Gastrocnemius medialis (tissue), 4 donors: ENCODE data around the gene GALNT14. TPM values are rescaled to one million over a fixed set of nuclear protein-coding genes. Genes with fewer than 3 reads are reported as not detected.

Experiments used
- ATAC-seq, 2 donors: fragments of 150-250 bp; one replicate each; pipeline ENCODE4 v1.9.1; 2016
- DNase-seq, 2 donors: peaks; one replicate each; pipeline ENCODE4 v3.0.0-alpha.2; 2019
- H3K27ac ChIP-seq, 4 donors: fragments of 200-600 bp; sonication (generic); 1 replicate in 1 of 4; 2 replicates in 3 of 4; pipeline ENCODE4 v1.5.1; 2016 to 2018; ENCODE audit warnings: mild to moderate bottlenecking in 2 of 4, moderate library complexity in 1 of 4
- H3K27me3 ChIP-seq, 3 donors: fragments of 200-600 bp; sonication (generic) in 2 of 3; 1 replicate in 1 of 3; 2 replicates in 2 of 3; pipeline versions ENCODE4 v1.5.1 to v1.6.0; 2016 to 2019; ENCODE audit warnings: mild to moderate bottlenecking in 1 of 3, moderate library complexity in 1 of 3
- H3K36me3 ChIP-seq, 2 donors: fragments of 200-600 bp; sonication (generic) in 1 of 2; one replicate each; pipeline ENCODE4 v1.5.1; 2017 to 2018
- H3K4me1 ChIP-seq, 2 donors: fragments of 200-600 bp; sonication (generic) in 1 of 2; one replicate each; pipeline ENCODE4 v1.5.1; 2016 to 2017; ENCODE audit warnings: mild to moderate bottlenecking in 2 of 2
- H3K4me3 ChIP-seq, 4 donors: fragments of 200-600 bp; sonication (generic) in 3 of 4; 1 replicate in 1 of 4; 2 replicates in 3 of 4; pipeline ENCODE4 v1.5.1; 2016 to 2019; ENCODE audit warnings: mild to moderate bottlenecking in 2 of 4
- H3K9me3 ChIP-seq, 3 donors: fragments of 200-600 bp; sonication (generic) in 2 of 3; 1 replicate in 1 of 3; 2 replicates in 2 of 3; pipeline ENCODE4 v1.5.1; 2016 to 2019
- POLR2A ChIP-seq, 2 donors: fragments of 450-650 bp; IDR thresholded peaks; one replicate each; pipeline ENCODE4 v1.6.1; 2017; ENCODE audit warnings: antibody characterized with exemption in 2 of 2, mild to moderate bottlenecking in 2 of 2, moderate library complexity in 2 of 2
- in situ Hi-C, 4 donors: fragments of 200-750 bp; cut with MboI; loops; one replicate each; pipeline versions ENCODE4 v1.15.0 to v1.8.0; 2017; ENCODE audit warnings: low sequenced_read_pairs in 4 of 4
- intact Hi-C: fragments of 100-400 bp; cut with DNase I; formaldehyde crosslinking; loops from one replicate; pipeline ENCODE4 v1.15.1; 2023; ENCODE audit warnings: low total_unique reads
- total RNA-seq, 4 donors: library from RNA; depleted of rRNA; stranded (reverse); fragments of >200 nt; gene quantifications; one replicate each; pipeline versions ENCODE4 v1.1.0 to v1.2.3, GENCODE V29; 2016
- TF ChIP-seq, protein P1 (sequence below), 5 experiments: fragments of 450-650 bp in 3 of 5; fragments of 200-600 bp in 2 of 5; sonication (generic) in 2 of 5; IDR thresholded peaks in 4 of 5; conservative IDR thresholded peaks in 1 of 5; 1 replicate in 4 of 5; 2 replicates in 1 of 5; pipeline ENCODE4 v1.5.1; 2016 to 2019; ENCODE audit warnings: antibody characterized with exemption in 5 of 5, mild to moderate bottlenecking in 3 of 5, moderate library complexity in 3 of 5

GALNT14 gene
- total RNA-seq, 4 donors from 2014 or later = 0.16 TPM; not detected in 3

DNA sequence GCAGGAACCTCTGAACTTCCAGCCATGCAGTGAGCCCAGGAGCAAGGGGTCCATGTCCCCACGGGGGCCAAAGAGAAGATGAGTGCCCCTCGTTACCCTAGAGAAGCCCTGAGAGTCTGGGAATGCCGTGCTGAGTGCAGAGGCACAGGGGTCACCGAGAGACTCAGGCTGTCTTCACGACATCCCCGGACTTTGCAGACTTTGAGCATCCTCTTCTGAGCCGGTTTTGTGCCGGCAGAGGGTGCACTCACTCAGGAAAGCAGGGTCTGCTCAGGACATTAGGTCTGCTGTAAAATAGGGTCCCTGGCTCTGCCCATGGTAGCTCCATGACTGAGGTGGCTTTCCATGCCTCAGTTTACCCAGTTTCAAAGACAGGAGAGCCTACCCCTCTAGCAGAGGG is 71.0 kb downstream of the GALNT14 start:
- Histone ChIP-seq H3K36me3 (no peaks in the 10 kb centered on the region), H3K27ac (no peak overlapping the region), H3K4me1 (no peaks in the 10 kb centered on the region), H3K4me3 (no peak overlapping the region), H3K27me3 (no peaks in the 10 kb centered on the region), H3K9me3 (no peaks in the 10 kb centered on the region)
- DNase-seq = no peak
- intact Hi-C loops (no loop called here), in situ Hi-C loops (no loop called here)
- no peak for ATAC-seq
- TF ChIP-seq, protein P1, sequence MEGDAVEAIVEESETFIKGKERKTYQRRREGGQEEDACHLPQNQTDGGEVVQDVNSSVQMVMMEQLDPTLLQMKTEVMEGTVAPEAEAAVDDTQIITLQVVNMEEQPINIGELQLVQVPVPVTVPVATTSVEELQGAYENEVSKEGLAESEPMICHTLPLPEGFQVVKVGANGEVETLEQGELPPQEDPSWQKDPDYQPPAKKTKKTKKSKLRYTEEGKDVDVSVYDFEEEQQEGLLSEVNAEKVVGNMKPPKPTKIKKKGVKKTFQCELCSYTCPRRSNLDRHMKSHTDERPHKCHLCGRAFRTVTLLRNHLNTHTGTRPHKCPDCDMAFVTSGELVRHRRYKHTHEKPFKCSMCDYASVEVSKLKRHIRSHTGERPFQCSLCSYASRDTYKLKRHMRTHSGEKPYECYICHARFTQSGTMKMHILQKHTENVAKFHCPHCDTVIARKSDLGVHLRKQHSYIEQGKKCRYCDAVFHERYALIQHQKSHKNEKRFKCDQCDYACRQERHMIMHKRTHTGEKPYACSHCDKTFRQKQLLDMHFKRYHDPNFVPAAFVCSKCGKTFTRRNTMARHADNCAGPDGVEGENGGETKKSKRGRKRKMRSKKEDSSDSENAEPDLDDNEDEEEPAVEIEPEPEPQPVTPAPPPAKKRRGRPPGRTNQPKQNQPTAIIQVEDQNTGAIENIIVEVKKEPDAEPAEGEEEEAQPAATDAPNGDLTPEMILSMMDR (IDR thresholded peaks at IDR 0.05 in 4 of 5, conservative IDR thresholded peaks at IDR 0.05 in 1 of 5) = no peak
- no peak for TF ChIP-seq POLR2A (IDR thresholded peaks at IDR 0.05)

DNA sequence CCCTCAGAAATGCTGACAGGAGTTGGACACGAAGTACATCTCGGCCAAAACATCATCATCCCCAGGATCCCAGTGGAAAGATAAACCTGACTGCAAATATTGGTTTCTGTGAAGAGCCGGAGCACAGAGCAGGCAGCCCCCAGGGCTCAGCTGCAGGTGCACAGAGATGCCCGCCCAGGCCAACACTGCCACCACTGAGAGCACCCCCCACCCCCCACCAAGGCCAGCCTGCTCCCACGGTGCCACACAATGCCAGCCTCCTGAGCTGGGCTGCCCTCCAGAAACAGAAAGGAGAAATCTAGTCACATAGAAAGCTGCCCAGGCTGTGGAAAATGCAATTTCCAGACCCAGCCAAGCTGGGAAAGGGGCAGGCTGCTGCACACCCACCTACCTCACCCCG is 71.7 kb downstream of the GALNT14 start:
- Histone ChIP-seq H3K27me3 (no peaks in the 10 kb centered on the region), H3K4me1 (no peaks in the 10 kb centered on the region), H3K27ac (no peak overlapping the region), H3K36me3 (no peaks in the 10 kb centered on the region), H3K9me3 (no peaks in the 10 kb centered on the region), H3K4me3 (no peak overlapping the region)
- ATAC-seq = no peak
- intact Hi-C loops (no loop called here), in situ Hi-C loops (no loop called here)
- no peak for DNase-seq
- TF ChIP-seq, protein P1 (IDR thresholded peaks at IDR 0.05 in 4 of 5, conservative IDR thresholded peaks at IDR 0.05 in 1 of 5) = no peak

DNA sequence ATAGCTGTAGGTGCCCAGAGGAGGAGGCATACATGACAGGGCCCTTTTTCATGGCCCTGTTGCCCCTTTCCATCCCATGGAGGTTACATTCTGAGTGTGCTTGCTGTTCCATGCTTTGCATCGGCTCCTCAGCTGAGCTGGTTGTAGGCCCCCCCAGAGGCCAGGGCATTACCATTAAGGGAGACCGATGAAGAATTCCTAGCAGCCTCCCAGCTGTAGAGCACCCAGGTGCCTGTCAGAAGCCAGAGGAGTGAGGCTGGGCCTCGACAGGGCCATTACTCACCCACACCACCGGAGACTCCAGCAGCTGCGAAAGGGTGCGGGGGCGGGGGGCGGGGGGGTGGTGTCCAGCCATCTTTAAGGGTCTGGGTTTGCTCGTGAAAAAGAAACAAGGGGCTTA is 72.2 kb downstream of the GALNT14 start:
- intact Hi-C loops = no loop called here
- in situ Hi-C loops = no loop called here

DNA sequence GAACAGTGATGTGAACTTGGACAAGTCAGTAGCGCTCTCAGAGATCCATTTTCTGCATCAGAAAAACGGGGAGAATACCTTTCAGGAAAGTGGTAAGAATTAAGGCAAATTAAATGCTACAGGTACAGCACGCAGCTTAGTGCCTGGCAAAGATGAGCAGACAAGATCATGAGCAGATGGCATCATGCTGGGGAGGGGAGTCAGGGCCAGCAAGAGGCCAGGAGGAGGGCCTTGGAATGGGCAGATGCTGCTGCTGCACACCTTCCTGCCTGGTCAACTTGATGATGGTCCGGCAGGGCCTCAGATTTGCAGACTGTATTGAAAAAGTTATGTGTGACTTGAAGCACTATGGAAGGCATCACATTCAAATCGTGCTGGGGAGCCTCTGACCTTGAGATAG is 72.9 kb downstream of the GALNT14 start:
- intact Hi-C loops = no loop called here
- no peak for DNase-seq
- Histone ChIP-seq H3K27ac (no peak overlapping the region), H3K4me3 (no peak overlapping the region), H3K27me3 (no peaks in the 10 kb centered on the region), H3K36me3 (no peaks in the 10 kb centered on the region), H3K9me3 (no peaks in the 10 kb centered on the region), H3K4me1 (no peaks in the 10 kb centered on the region)
- in situ Hi-C loops = no loop called here
- no peak for ATAC-seq
- TF ChIP-seq, protein P1 (IDR thresholded peaks at IDR 0.05 in 4 of 5, conservative IDR thresholded peaks at IDR 0.05 in 1 of 5) = no peak
- TF ChIP-seq POLR2A (IDR thresholded peaks at IDR 0.05) = no peak

More for the DNA sequence above, 72.2 kb downstream of the GALNT14 start:
- no peaks in the 10 kb centered on the region for H3K9me3 ChIP-seq
- no peak overlapping the region for H3K27ac ChIP-seq
- no peaks in the 10 kb centered on the region for H3K4me1 ChIP-seq
- DNase-seq (no peak), ATAC-seq (no peak)
- H3K27me3 ChIP-seq = no peaks in the 10 kb centered on the region
- no peak for TF ChIP-seq POLR2A (IDR thresholded peaks at IDR 0.05)
- TF ChIP-seq, protein P1 (IDR thresholded peaks at IDR 0.05 in 4 of 5, conservative IDR thresholded peaks at IDR 0.05 in 1 of 5) = no peak
- no peak overlapping the region for H3K4me3 ChIP-seq
- H3K36me3 ChIP-seq = no peaks in the 10 kb centered on the region

DNA sequence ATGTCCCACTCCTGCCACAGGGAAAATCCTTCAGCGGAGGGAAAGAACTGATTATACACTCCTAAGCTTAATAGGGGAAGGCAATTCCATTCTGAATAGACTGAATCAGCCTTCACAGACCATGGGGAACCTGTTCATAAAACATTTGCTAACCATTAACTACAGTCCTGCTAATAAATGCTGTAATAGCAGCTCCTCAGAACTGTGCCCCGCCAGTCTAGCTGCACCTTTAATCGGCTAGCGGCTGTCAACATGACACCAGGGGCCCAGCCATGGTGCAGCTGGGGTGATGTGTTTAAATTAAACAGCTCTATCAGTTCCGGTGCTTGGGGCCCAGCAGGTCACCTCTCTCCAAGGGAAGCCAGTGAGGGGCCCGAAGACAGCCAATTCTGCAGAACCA is 77.8 kb downstream of the GALNT14 start:
- in situ Hi-C loops (no loop called here), intact Hi-C loops (no loop called here)
- DNase-seq (no peak), ATAC-seq (no peak)
- TF ChIP-seq, protein P1 (IDR thresholded peaks at IDR 0.05 in 4 of 5, conservative IDR thresholded peaks at IDR 0.05 in 1 of 5) = no peak
- TF ChIP-seq POLR2A (IDR thresholded peaks at IDR 0.05) = no peak
- no peak overlapping the region for H3K27ac ChIP-seq
- no peaks in the 10 kb centered on the region for H3K4me1 ChIP-seq
- no peaks in the 10 kb centered on the region for H3K9me3 ChIP-seq
- H3K4me3 ChIP-seq = no peak overlapping the region
- H3K27me3 ChIP-seq = no peaks in the 10 kb centered on the region
- no peaks in the 10 kb centered on the region for H3K36me3 ChIP-seq
